Body of pancreas (tissue), 4 donors: ENCODE data around the gene PTPN14.

Experiments used
- POLR2A ChIP-seq, 3 donors: fragments of 450-650 bp; IDR thresholded peaks; one replicate each; pipeline ENCODE4 v1.6.1; 2016; ENCODE audit warnings: antibody characterized with exemption in 3 of 3, mild to moderate bottlenecking in 2 of 3
- TF ChIP-seq, protein P1 (sequence below), 7 experiments: fragments of 450-650 bp in 4 of 7; fragments of 200-600 bp in 3 of 7; sonication (generic) in 3 of 7; IDR thresholded peaks; one replicate each; pipeline ENCODE4 v1.5.1; 2016 to 2019; ENCODE audit warnings: antibody characterized with exemption in 7 of 7

DNA sequence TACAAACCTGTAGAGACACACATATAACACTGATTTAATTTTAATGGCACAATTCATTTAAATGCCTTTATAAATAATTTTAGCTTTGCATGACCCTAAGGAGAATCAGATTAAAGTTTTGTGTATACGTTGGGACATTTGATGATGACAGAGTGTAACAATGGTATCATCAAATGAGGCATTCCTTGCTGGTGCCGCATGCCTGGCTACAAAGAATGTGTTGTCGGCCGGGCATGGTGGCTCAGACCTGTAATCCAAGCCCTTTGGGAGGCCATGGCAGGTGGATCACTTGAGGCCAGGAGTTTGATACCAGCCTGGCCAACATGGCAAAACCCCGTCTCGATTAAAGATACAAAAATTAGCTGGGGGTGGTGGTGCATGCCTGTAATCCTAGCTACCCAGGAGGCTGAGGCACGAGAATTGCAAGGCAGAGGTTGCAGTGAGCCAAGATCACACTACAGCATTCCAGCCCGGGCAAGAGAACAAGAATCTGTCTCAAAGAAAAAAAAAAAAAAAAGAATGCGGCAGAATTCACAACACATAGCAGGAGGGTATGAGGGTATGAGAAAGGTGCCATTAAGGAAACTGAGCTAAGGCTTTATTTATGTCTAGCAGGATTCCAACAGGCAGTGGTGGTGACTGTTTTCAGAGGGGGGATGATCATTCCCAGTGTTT lies 58.9 kb downstream of the PTPN14 start:
- TF ChIP-seq, protein P1, sequence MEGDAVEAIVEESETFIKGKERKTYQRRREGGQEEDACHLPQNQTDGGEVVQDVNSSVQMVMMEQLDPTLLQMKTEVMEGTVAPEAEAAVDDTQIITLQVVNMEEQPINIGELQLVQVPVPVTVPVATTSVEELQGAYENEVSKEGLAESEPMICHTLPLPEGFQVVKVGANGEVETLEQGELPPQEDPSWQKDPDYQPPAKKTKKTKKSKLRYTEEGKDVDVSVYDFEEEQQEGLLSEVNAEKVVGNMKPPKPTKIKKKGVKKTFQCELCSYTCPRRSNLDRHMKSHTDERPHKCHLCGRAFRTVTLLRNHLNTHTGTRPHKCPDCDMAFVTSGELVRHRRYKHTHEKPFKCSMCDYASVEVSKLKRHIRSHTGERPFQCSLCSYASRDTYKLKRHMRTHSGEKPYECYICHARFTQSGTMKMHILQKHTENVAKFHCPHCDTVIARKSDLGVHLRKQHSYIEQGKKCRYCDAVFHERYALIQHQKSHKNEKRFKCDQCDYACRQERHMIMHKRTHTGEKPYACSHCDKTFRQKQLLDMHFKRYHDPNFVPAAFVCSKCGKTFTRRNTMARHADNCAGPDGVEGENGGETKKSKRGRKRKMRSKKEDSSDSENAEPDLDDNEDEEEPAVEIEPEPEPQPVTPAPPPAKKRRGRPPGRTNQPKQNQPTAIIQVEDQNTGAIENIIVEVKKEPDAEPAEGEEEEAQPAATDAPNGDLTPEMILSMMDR (IDR thresholded peaks at IDR 0.05): no peak
- TF ChIP-seq POLR2A (IDR thresholded peaks at IDR 0.05): no peak
